Astrocyte (in vitro differentiated cells and primary cell): ENCODE measurements around the gene PLCG2. TPM values are rescaled to one million over a fixed set of nuclear protein-coding genes. Genes with fewer than 3 reads are reported as not detected.

Experiments used
- DNase-seq: peaks from one replicate; pipeline ENCODE4 v3.0.0-alpha.2; 2010; ENCODE audit warnings: low read depth
- FAIRE-seq: peaks from 2 replicates; lab custom pipeline; 2011; peaks lifted over from hg19 to GRCh38; lab: Jason Lieb, UNC
- H2AFZ ChIP-seq: 2 replicates; pipeline ENCODE4 v1.6.0; 2012; ENCODE audit warnings: low read depth, low read length, inconsistent platforms
- H3K27ac ChIP-seq: 2 replicates; pipeline ENCODE4 v1.5.1; 2011; ENCODE audit warnings: low read depth, low read length, inconsistent platforms
- H3K27me3 ChIP-seq: 2 replicates; pipeline ENCODE4 v1.6.0; 2011; ENCODE audit warnings: low read length, inconsistent platforms; ENCODE audit not compliant: insufficient read depth
- H3K36me3 ChIP-seq: 2 replicates; pipeline ENCODE4 v1.5.1; 2011; ENCODE audit warnings: low read length, inconsistent platforms; ENCODE audit not compliant: insufficient read depth
- H3K4me1 ChIP-seq: 2 replicates; pipeline ENCODE4 v1.5.1; 2011; ENCODE audit warnings: low read length, inconsistent platforms; ENCODE audit not compliant: insufficient read depth
- H3K4me2 ChIP-seq: 2 replicates; pipeline ENCODE4 v1.6.0; 2012; ENCODE audit warnings: low read length, inconsistent platforms
- H3K4me3 ChIP-seq: 2 replicates; pipeline ENCODE4 v1.5.1; 2011; ENCODE audit warnings: low read depth, mild to moderate bottlenecking, low read length, inconsistent platforms; ENCODE audit not compliant: insufficient read depth
- H3K79me2 ChIP-seq: 2 replicates; pipeline ENCODE4 v1.6.0; 2012; ENCODE audit warnings: mild to moderate bottlenecking, low read length, inconsistent platforms; ENCODE audit not compliant: insufficient read depth
- H3K9ac ChIP-seq: 2 replicates; pipeline ENCODE4 v1.6.0; 2012; ENCODE audit warnings: mild to moderate bottlenecking, low read length, inconsistent platforms
- H3K9me3 ChIP-seq: 2 replicates; pipeline ENCODE4 v1.5.1; 2012; ENCODE audit warnings: low read depth, mild to moderate bottlenecking, low read length, inconsistent platforms; ENCODE audit not compliant: insufficient read depth
- H4K20me1 ChIP-seq: 2 replicates; pipeline ENCODE4 v1.6.0; 2012; ENCODE audit warnings: low read length, inconsistent platforms; ENCODE audit not compliant: insufficient read depth
- H3K27ac Mint-ChIP-seq: one replicate; pipeline ENCODE4 v1.8.0; 2021; ENCODE audit warnings: mild to moderate bottlenecking, mixed read lengths; ENCODE audit not compliant: unreplicated experiment
- H3K27me3 Mint-ChIP-seq: one replicate; pipeline ENCODE4 v1.8.0; 2021; ENCODE audit warnings: low read depth, mixed read lengths; ENCODE audit not compliant: unreplicated experiment
- H3K36me3 Mint-ChIP-seq: one replicate; pipeline ENCODE4 v1.8.0; 2021; ENCODE audit warnings: low read depth, mixed read lengths; ENCODE audit not compliant: unreplicated experiment
- H3K4me1 Mint-ChIP-seq: one replicate; pipeline ENCODE4 v1.8.0; 2021; ENCODE audit warnings: low read depth, mixed read lengths; ENCODE audit not compliant: unreplicated experiment
- H3K4me3 Mint-ChIP-seq: one replicate; pipeline ENCODE4 v1.8.0; 2021; ENCODE audit warnings: mild to moderate bottlenecking, moderate library complexity, mixed read lengths; ENCODE audit not compliant: unreplicated experiment
- H3K9me3 Mint-ChIP-seq: one replicate; pipeline ENCODE4 v1.8.0; 2021; ENCODE audit warnings: mild to moderate bottlenecking, mixed read lengths; ENCODE audit not compliant: unreplicated experiment
- CTCF ChIP-seq: IDR thresholded peaks from 2 replicates; pipeline ENCODE4 v1.5.1; 2011; ENCODE audit warnings: low read depth, mild to moderate bottlenecking, inconsistent platforms, low read length, moderate library complexity; ENCODE audit not compliant: insufficient read depth
- EZH2 ChIP-seq: IDR thresholded peaks from 2 replicates; pipeline ENCODE4 v1.6.1; 2012; ENCODE audit warnings: mild to moderate bottlenecking, low read length, inconsistent platforms; ENCODE audit not compliant: insufficient read depth
- total RNA-seq: library from RNA; stranded (reverse); gene quantifications from 2 replicates; pipeline ENCODE4 v1.2.1, GENCODE V29; 2021

The PLCG2 gene
- total RNA-seq, 1 donor from 2014 or later, result 3.1 TPM

GRCh38 chr16:81850197-81850944 is 71.3 kb downstream of the PLCG2 start:
- Histone ChIP-seq H3K4me3 (no peak overlapping the region), H3K27ac (no peak overlapping the region), H4K20me1 (no peaks in the 10 kb centered on the region), H3K79me2 (no peaks in the 10 kb centered on the region), H3K9ac (no peak overlapping the region), H3K4me1 (no peaks in the 10 kb centered on the region), H2AFZ (no peak overlapping the region), H3K9me3 (no peaks in the 10 kb centered on the region), H3K4me2 (no peak overlapping the region), H3K36me3 (no peaks in the 10 kb centered on the region), H3K27me3 (no peaks in the 10 kb centered on the region)
- Mint-ChIP-seq H3K4me1 (no peaks in the 10 kb centered on the region), H3K9me3 (peaks cover 4% of the 10 kb centered on the region), H3K4me3 (no peak overlapping the region), H3K27me3 (peaks cover 33% of the 10 kb centered on the region), H3K27ac (no peak overlapping the region), H3K36me3 (no peaks in the 10 kb centered on the region)
- TF ChIP-seq CTCF (no peak), EZH2 (no peak)
- FAIRE-seq, result no peak
- no peak for DNase-seq

DNA sequence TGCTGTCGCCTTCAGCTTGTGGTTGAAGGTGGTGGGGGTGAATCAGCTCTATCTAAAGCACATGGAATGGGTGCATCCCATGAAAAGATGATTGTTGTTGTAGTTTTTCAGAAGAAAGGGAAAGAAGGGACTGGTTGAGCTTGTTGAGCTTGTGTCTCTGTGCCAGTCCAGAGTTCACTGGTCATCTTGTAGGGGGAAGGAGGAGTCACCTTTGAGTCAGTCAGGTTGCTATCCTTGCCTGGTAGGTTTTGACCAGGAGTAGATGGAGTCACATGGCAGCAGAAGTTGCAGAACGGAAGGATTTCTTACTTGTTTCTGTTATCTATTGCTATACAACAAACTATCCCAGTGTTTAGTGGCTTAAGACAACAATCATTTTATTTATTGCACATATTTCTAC is 73.3 kb downstream of the PLCG2 start:
- FAIRE-seq, result no peak
- TF ChIP-seq EZH2 (no peak), CTCF (no peak)
- no peak overlapping the region for H3K9ac ChIP-seq
- no peaks in the 10 kb centered on the region for H3K9me3 ChIP-seq
- no peak overlapping the region for H3K27ac ChIP-seq
- no peak overlapping the region for H3K27ac Mint-ChIP-seq
- peaks cover 32% of the 10 kb centered on the region for H3K27me3 Mint-ChIP-seq
- no peaks in the 10 kb centered on the region for H4K20me1 ChIP-seq
- H3K4me1 Mint-ChIP-seq, result no peaks in the 10 kb centered on the region
- no peak overlapping the region for H3K4me2 ChIP-seq
- no peak overlapping the region for H3K4me3 Mint-ChIP-seq
- H3K4me1 ChIP-seq, result no peaks in the 10 kb centered on the region
- no peaks in the 10 kb centered on the region for H3K79me2 ChIP-seq
- H3K36me3 Mint-ChIP-seq, result peaks cover 2% of the 10 kb centered on the region
- H3K36me3 ChIP-seq, result no peaks in the 10 kb centered on the region
- no peak for DNase-seq
- no peak overlapping the region for H2AFZ ChIP-seq
- no peak overlapping the region for H3K4me3 ChIP-seq
- peaks cover 3% of the 10 kb centered on the region for H3K27me3 ChIP-seq
- peaks cover 4% of the 10 kb centered on the region for H3K9me3 Mint-ChIP-seq

DNA sequence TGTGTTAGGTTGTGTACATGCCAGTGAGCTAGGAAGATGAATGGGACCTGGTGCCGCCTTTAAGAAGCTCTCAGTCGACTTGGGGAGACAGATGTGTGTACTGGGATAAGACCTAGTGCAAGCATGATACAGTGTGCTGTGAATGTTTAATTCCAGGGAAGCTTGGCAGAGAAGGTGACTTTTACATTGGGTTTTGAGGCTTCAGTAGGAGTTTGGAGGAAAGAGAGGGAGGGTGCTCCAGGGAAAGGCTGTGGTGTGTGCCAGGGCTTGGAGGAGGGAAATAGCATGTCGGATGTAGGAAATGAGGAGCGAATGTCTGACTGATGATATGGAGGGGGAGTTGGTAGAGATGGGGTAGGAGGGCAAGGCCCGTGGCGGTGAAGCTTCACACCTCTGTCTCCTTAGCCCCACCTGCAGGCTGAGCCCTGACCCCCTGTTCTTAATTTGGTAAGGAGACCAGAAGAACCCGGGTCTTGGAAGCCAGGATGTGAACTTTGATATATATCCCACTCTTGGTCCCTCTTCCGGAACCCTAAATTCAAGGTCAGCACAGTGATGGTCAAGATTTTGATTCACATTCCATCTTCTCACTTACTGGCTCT is 76.6 kb downstream of the PLCG2 start:
- Mint-ChIP-seq H3K4me1 (no peaks in the 10 kb centered on the region), H3K27ac (no peak overlapping the region), H3K4me3 (no peak overlapping the region), H3K27me3 (peaks cover 26% of the 10 kb centered on the region), H3K36me3 (peaks cover 5% of the 10 kb centered on the region), H3K9me3 (no peaks in the 10 kb centered on the region)
- Histone ChIP-seq H3K27me3 (peaks cover 6% of the 10 kb centered on the region), H3K9ac (no peak overlapping the region), H3K4me1 (no peaks in the 10 kb centered on the region), H3K9me3 (no peaks in the 10 kb centered on the region), H4K20me1 (no peaks in the 10 kb centered on the region), H3K4me2 (no peak overlapping the region), H3K27ac (no peak overlapping the region), H3K36me3 (no peaks in the 10 kb centered on the region), H2AFZ (no peak overlapping the region), H3K4me3 (no peak overlapping the region), H3K79me2 (no peaks in the 10 kb centered on the region)
- TF ChIP-seq EZH2, result no peak
- no peak for TF ChIP-seq CTCF
- no peak for DNase-seq
- FAIRE-seq, result no peak
